ENCODE results near the gene RABL6.
"Not testable (repeated sequence)": the region's sequence is repeated elsewhere in the genome, so short reads cannot be mapped to it uniquely, and the experiment has no call there.

RABL6 gene

DNA sequence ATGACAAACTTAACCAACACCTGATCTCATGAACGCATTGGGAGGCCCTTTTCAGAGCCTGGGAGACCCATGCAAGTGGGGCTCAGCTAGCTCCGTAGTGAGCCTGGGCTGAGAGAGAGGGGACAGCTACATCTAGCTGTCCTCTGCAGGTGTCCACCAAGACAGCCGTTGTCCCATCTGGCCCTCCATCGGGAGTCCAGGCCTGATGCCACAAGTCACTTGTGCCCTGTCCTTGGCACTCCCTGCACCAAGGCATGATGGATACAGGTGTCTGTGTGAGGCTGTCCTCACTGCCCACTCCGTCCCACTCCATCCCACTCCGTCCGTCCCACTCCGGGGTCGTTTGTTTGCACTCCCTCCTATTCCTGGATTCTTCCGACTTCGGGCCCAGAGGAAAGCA, 60.9 kb downstream of the RABL6 start:
- H3K27ac Mint-ChIP-seq, result no peak overlapping the region
- H3K4me3 Mint-ChIP-seq, result no peak overlapping the region
- H3K9me3 Mint-ChIP-seq, result peaks cover 13% of the 10 kb centered on the region
- peaks cover 16% of the 10 kb centered on the region for H3K4me1 Mint-ChIP-seq (ENCODE audit: low read depth)
- H3K36me3 Mint-ChIP-seq (ENCODE audit: low read depth), result peaks cover 18% of the 10 kb centered on the region
- intact Hi-C loops (cut with micrococcal nuclease), result no loop called here
- no peaks in the 10 kb centered on the region for H3K27me3 Mint-ChIP-seq

DNA sequence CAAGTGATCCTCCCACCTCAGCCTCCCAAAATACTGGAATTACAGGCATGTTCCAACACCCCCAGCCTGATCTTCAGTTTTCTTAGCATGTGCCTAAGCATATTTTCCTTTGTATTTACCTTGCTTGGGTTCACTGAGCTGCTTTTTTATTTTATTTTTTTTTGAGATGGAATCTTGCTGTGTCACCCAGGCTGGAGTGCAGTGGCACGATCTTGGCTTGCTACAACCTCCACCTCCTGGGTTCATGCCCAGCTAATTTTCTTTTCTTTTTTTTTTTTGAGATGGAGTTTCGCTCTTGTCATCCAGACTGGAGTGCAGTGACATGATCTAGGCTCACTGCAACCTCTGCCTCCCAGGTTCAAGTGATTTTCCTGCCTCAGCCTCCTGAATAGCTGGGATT, 61.9 kb downstream of the RABL6 start:
- H3K36me3 Mint-ChIP-seq (ENCODE audit: low read depth), result peaks cover 12% of the 10 kb centered on the region
- H3K4me3 Mint-ChIP-seq; intact Hi-C loops (cut with micrococcal nuclease); H3K27ac Mint-ChIP-seq; H3K4me1 Mint-ChIP-seq (ENCODE audit: low read depth); H3K27me3 Mint-ChIP-seq: not testable (repeated sequence)
- peaks cover 13% of the 10 kb centered on the region for H3K9me3 Mint-ChIP-seq

- no peak overlapping the region for H3K27ac Mint-ChIP-seq
- peaks cover 13% of the 10 kb centered on the region for H3K9me3 Mint-ChIP-seq
- intact Hi-C loops (cut with micrococcal nuclease), result no loop called here
- H3K27me3 Mint-ChIP-seq, result peaks cover 21% of the 10 kb centered on the region
- peaks cover under 1% of the 10 kb centered on the region for H3K4me1 Mint-ChIP-seq (ENCODE audit: low read depth)
- no peaks in the 10 kb centered on the region for H3K36me3 Mint-ChIP-seq (ENCODE audit: low read depth)
- no peak overlapping the region for H3K4me3 Mint-ChIP-seq
These were observed 67.4 kb downstream of the RABL6 start for GRCh38 chr9:136875155-136875554.

DNA sequence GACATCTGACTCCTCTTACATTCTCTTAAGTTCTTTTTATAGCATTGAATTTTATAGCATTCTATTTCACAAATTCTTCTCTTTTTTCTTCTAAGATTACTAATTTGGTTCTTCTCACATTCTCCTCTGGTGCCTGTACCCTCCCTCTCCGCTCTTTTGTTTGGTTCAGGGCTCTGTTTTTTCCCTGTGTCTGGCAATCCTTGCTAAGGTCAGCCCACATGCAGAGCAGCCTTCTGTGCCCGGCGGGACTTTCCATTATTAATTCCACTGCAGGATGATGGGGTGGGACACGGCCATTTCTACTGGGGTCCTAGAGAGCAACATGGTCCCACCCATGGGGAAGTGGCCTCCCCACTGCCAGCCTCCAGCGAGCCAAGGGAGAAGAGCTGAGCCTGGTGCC, 68.7 kb downstream of the RABL6 start:
- Mint-ChIP-seq H3K9me3 (peaks cover 13% of the 10 kb centered on the region), H3K4me1 (ENCODE audit: low read depth) (peaks cover 9% of the 10 kb centered on the region), H3K27ac (no peak overlapping the region), H3K4me3 (no peak overlapping the region), H3K36me3 (ENCODE audit: low read depth) (no peaks in the 10 kb centered on the region), H3K27me3 (peaks cover 28% of the 10 kb centered on the region)
- intact Hi-C loops (cut with micrococcal nuclease), result no loop called here

DNA sequence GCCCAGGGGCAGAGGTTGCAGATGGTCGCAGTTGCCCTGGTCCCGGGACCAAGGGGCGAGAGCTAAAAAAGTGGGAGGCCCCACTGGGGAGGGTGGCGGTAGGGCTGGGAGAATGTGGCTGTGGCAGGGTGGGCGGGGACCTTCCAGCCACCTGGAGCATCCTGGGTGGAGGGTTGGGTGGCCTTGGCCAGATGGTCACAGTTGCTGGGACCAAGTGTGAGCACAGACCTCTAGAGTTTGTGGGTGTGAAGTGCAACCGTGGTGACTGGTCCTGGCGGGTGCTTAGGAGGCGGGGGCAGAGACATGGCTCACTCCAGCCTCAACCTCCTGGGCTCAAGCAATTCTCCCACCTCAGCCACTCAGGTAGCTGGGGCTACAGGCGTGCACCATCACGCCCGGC, 72.9 kb downstream of the RABL6 start:
- Mint-ChIP-seq H3K4me1 (ENCODE audit: low read depth) (peaks cover 34% of the 10 kb centered on the region), H3K4me3 (no peak overlapping the region), H3K27ac (no peak overlapping the region), H3K36me3 (ENCODE audit: low read depth) (no peaks in the 10 kb centered on the region), H3K9me3 (no peaks in the 10 kb centered on the region), H3K27me3 (peaks cover 28% of the 10 kb centered on the region)
- intact Hi-C loops (cut with micrococcal nuclease), result no loop called here

DNA sequence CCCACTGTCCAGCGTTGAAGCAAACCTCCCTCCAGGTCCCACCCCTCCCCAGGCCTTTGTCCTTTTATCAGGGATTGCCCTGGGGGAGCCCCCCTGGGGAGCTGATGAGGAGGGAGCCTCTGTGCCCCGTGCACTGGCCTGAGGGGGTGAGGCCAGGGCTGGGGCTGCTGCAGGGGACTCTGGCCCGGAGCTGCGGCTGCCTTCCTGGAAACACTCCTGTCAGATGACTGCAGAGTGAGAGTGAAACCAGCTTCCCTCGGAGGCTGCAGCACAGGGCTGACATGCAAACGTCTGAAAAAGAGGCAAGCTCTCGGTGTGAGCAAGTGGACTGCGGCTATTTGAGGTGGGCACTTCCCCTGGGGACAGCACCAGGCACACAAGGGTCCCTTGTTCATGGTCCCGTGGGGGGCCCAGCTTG, 74.0 kb downstream of the RABL6 start:
- Mint-ChIP-seq H3K4me1 (ENCODE audit: low read depth) (peaks cover 34% of the 10 kb centered on the region), H3K4me3 (peak overlapping the region; percentile 54), H3K9me3 (no peaks in the 10 kb centered on the region), H3K27ac (peak overlapping the region; percentile 77), H3K27me3 (peaks cover 21% of the 10 kb centered on the region), H3K36me3 (ENCODE audit: low read depth) (peaks cover under 1% of the 10 kb centered on the region)
- intact Hi-C loops (cut with micrococcal nuclease), result no loop called here

DNA sequence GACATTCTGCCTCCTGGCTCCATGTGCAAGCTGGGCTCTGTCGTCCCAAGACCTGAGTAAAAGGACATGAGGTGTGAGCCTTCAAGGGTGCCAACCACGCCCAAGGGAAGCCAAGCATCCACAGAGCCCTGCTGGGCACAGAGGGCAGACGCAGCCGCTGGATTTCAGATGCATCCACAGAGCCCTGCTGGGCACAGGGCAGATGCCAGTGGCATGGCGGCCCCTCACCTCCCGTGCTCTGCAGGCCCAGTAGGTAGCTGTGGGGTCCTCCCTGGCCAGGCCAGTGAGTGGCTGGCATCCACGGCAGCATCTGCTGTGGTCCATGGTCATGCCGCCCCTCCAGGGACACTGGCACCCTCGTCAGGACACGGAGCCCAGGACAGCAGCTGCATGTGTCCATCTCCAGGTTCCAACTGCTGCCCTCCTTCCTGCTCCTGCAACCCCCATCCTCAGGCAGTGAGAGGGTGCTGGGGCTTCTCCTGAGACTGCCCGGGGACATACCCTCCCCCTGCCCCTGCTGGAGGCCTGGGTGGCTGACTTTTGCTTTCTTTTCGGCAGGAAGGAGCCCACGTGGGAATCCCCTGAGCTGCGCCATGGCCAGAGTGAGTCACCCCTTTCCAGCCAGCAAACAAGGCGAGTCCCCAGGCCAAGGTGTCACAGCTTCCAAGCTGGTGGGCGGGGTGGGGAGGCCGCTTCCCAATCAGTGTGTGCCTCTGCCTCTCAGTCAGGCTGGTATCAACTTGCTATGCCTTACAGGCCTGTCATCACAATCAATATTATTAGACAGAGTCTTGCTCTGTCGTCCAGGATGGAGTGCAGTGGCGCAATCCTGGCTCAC, 74.6 kb downstream of the RABL6 start:
- Mint-ChIP-seq H3K4me1 (ENCODE audit: low read depth) (peaks cover 40% of the 10 kb centered on the region), H3K4me3 (peak overlapping the region; percentile 54), H3K36me3 (ENCODE audit: low read depth) (peaks cover 6% of the 10 kb centered on the region)

DNA sequence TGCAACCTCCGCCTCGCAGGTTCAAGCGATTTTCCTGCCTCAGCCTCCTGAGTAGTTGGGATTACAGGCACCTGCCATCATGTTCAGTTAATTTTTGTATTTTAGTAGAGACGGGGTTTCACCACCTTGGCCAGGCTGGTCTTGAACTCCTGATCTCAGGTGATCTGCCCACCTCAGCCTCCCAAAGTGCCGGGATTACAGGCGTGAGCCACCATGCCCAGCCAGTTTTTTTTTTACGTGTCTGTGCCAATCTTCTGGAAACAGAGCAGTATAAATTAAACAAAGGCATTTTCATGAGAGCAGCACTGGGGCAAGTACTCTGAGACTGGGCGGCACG, 75.2 kb downstream of the RABL6 start:
- H3K36me3 Mint-ChIP-seq (ENCODE audit: low read depth); H3K9me3 Mint-ChIP-seq; H3K4me3 Mint-ChIP-seq; intact Hi-C loops (cut with micrococcal nuclease): not testable (repeated sequence)
- H3K4me1 Mint-ChIP-seq (ENCODE audit: low read depth), result peaks cover 45% of the 10 kb centered on the region
- H3K27ac Mint-ChIP-seq, result peak overlapping the region; percentile 77
- H3K27me3 Mint-ChIP-seq, result peaks cover 15% of the 10 kb centered on the region

More for the DNA sequence above, 74.6 kb downstream of the RABL6 start:
- intact Hi-C loops (cut with micrococcal nuclease), result no loop called here
- Mint-ChIP-seq H3K9me3 (no peaks in the 10 kb centered on the region), H3K27me3 (peaks cover 17% of the 10 kb centered on the region), H3K27ac (peak overlapping the region; percentile 77)

DNA sequence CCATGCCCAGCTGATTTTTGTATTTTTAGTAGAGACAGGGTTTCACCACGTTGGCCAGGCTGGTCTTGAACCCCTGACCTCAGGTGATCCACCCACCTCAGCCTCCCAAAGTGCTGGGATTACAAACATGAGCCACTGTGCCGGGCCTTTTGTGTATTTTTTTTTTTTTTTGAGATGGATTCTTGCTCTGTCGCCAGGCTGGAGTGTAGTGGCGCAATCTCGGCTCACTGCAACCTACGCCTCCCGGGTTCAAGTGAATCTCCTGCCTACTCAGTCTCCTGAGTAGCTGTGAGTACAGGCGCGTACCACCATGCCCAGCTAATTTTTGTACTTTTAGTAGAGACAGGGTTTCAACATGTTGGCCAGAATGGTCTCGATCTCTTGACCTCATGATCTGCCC, 75.9 kb downstream of the RABL6 start:
- H3K27ac Mint-ChIP-seq; H3K36me3 Mint-ChIP-seq (ENCODE audit: low read depth); intact Hi-C loops (cut with micrococcal nuclease); H3K9me3 Mint-ChIP-seq; H3K4me3 Mint-ChIP-seq: not testable (repeated sequence)
- H3K4me1 Mint-ChIP-seq (ENCODE audit: low read depth), result peaks cover 51% of the 10 kb centered on the region
- peaks cover 12% of the 10 kb centered on the region for H3K27me3 Mint-ChIP-seq

GRCh38 chr9:136885950-136886578, 78.3 kb downstream of the RABL6 start, which contains the start of gene TRAF2:
Gene TRAF2 (plus strand): TSS chr9:136886516. CDS start chr9:136898741, 12,225 bp downstream.
- no peaks in the 10 kb centered on the region for H3K9me3 Mint-ChIP-seq
- H3K36me3 Mint-ChIP-seq (ENCODE audit: low read depth), result peaks cover 24% of the 10 kb centered on the region
- peaks cover 46% of the 10 kb centered on the region for H3K4me1 Mint-ChIP-seq (ENCODE audit: low read depth)
- intact Hi-C loops (cut with micrococcal nuclease), result loop anchor here (1.0 to 2.0 kb wide), 2 partner anchors 19 to 37 kb away; partner anchors contain the start of genes EDF1 and PHPT1
- H3K27ac Mint-ChIP-seq, result peak within 1 kb of the TSS; percentile 79
- peak within 1 kb of the TSS; percentile 89 for H3K4me3 Mint-ChIP-seq
- H3K27me3 Mint-ChIP-seq, result no peaks in the 10 kb centered on the region

DNA sequence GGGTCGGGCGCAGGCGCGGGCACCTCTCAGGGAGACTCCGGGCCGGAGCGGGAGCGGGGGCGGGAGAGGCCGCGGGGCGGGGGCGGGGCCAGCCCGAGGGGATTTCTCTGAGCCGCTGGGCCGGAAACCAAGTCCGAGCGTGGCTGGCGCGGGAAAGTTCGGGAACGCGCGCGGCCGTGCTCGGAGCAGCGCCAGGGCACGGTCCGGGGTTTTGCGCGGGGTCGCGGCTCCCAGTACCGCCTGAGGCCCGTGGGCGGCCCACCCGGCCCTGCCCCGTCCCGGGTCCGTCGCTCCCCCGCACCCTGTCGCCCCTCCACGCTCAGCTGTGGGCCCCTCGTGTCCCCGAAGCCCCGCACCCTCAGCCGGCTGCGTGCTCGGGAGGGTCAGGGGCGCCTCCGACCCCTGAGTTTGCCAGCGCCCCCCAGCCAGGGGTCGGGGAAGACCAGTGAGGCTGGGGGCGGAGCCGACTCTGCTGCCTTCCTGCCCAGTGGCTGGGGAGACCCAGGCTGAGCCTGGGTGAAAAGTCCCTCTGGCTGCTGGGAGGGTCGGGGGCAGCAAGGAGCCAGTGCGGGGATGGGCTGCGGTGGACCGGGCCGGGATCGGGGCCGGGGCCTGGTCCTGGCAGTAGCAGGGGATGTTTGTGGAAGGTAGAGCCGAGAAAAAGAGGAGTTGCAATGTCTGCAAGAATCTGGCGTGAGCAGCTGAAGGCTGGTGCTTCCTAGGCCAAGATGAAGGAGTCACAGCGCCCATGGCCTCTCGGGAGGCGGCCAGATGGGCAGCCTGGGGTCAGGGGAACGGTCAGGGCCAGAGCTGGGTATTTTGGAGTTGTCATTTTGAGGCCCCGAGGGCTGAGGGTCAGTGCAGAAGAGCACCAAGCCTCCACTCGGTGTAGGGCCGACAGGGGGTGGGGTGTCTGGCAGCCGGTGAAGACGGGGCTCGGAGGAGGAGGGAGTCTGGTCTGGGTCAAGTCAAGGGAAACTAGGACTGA, 79.2 kb downstream of the RABL6 start:
- no peaks in the 10 kb centered on the region for H3K27me3 Mint-ChIP-seq
- no peaks in the 10 kb centered on the region for H3K9me3 Mint-ChIP-seq
- peaks cover 32% of the 10 kb centered on the region for H3K36me3 Mint-ChIP-seq (ENCODE audit: low read depth)
- H3K27ac Mint-ChIP-seq, result peak overlapping the region; percentile 79
- peaks cover 39% of the 10 kb centered on the region for H3K4me1 Mint-ChIP-seq (ENCODE audit: low read depth)
- intact Hi-C loops (cut with micrococcal nuclease), result loop anchor here (1.0 to 2.0 kb wide), 2 partner anchors 20 to 38 kb away; partner anchors contain the start of genes EDF1 and PHPT1
- H3K4me3 Mint-ChIP-seq, result peak overlapping the region; percentile 89

DNA sequence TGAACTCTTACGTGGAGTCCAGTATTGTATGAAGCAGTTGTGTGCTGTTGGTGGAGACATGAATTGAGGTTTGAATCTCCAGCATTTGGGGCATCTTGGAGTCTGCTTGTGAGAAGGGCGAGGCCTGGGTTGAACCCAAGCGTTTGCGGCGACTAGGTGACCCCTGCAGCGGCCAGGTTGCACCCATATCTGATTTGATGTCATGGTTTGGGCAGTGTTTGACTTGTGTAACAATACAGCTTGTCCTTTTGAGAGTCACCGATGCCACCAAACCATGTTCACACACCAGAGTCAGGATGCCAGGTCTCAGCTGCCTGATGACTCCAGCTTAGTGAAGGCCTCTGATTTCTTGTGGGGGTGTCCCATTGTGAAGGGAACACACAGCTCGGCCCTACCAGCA, 80.7 kb downstream of the RABL6 start:
- Mint-ChIP-seq H3K9me3 (no peaks in the 10 kb centered on the region), H3K27ac (no peak overlapping the region), H3K4me3 (no peak overlapping the region), H3K27me3 (no peaks in the 10 kb centered on the region), H3K4me1 (ENCODE audit: low read depth) (peaks cover 23% of the 10 kb centered on the region), H3K36me3 (ENCODE audit: low read depth) (peaks cover 37% of the 10 kb centered on the region)
- intact Hi-C loops (cut with micrococcal nuclease), result no loop called here

GRCh38 chr9:136889858-136890257, 82.1 kb downstream of the RABL6 start:
- peaks cover 21% of the 10 kb centered on the region for H3K4me1 Mint-ChIP-seq (ENCODE audit: low read depth)
- intact Hi-C loops (cut with micrococcal nuclease), result no loop called here
- H3K27me3 Mint-ChIP-seq, result no peaks in the 10 kb centered on the region
- no peaks in the 10 kb centered on the region for H3K9me3 Mint-ChIP-seq
- peaks cover 48% of the 10 kb centered on the region for H3K36me3 Mint-ChIP-seq (ENCODE audit: low read depth)
- H3K4me3 Mint-ChIP-seq, result no peak overlapping the region
- H3K27ac Mint-ChIP-seq, result no peak overlapping the region

Data from dendritic cell treated with granulocyte-macrophage colony-stimulating factor and Interleukin-4, amounts not matched to agents 40 ng/mL and 50 ng/mL, for 4 days (primary cell).